ENCODE data around the gene GSAP.
"Not testable (repeated sequence)": the region's sequence is repeated elsewhere in the genome, so short reads cannot be mapped to it uniquely, and the experiment has no call there.

GSAP gene

DNA sequence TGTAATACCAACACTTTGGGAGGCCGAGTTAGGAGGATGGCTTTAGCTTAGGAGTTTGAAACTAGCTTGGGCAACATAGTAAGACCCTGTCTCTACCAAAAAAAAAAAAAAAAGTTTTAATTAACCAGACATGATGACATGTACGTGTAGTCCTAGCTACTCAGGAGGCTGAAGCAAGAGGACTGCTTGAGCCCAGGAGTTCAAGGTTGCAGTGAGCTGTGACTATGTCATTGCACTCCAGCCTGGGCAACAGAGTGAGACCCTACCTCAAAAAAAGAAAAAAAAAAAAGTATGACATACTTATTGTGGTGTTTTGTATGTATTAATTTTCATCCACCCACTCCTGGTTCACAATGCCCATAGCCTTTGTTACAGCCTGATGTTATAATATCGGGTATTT lies 69.7 kb downstream of the GSAP start:
- Histone ChIP-seq H3K36me3 (ENCODE audit: insufficient read depth, low read length) (no peaks in the 10 kb centered on the region), H3K4me1 (ENCODE audit: control insufficient read depth, insufficient read depth, low read length, unreplicated experiment) (peaks cover 14% of the 10 kb centered on the region), H3K27ac (ENCODE audit: low read depth, low read length) (no peak overlapping the region), H3K4me3 (ENCODE audit: low read depth, low read length) (no peak overlapping the region), H3K79me2 (ENCODE audit: control insufficient read depth, insufficient read depth, low read length, unreplicated experiment) (no peaks in the 10 kb centered on the region), H2AFZ (ENCODE audit: low read length, unreplicated experiment) (no peak overlapping the region), H3K27me3 (ENCODE audit: insufficient read depth, low read length) (no peaks in the 10 kb centered on the region)

DNA sequence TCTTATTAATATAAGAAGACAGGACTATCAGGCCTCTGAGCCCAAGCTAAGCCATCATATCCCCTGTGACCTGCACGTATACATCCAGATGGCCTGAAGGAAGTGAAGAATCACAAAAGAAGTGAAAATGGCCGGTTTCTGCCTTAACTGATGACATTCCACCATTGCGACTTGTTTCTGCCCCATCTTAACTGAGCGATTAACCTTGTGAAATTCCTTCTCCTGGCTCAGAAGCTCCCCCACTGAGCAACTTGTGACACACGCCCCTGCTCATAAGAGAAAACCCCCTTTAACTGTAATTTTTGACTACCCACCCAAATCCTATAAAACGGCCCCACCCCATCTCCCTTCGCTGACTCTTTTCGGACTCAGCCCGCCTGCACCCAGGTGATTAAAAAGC lies 70.7 kb downstream of the GSAP start:
- not testable (repeated sequence) for H3K27ac ChIP-seq (ENCODE audit: low read depth, low read length); H3K4me3 ChIP-seq (ENCODE audit: low read depth, low read length); H2AFZ ChIP-seq (ENCODE audit: low read length, unreplicated experiment); H3K79me2 ChIP-seq (ENCODE audit: control insufficient read depth, insufficient read depth, low read length, unreplicated experiment); H3K36me3 ChIP-seq (ENCODE audit: insufficient read depth, low read length); H3K27me3 ChIP-seq (ENCODE audit: insufficient read depth, low read length)
- H3K4me1 ChIP-seq (ENCODE audit: control insufficient read depth, insufficient read depth, low read length, unreplicated experiment), result peaks cover 14% of the 10 kb centered on the region

DNA sequence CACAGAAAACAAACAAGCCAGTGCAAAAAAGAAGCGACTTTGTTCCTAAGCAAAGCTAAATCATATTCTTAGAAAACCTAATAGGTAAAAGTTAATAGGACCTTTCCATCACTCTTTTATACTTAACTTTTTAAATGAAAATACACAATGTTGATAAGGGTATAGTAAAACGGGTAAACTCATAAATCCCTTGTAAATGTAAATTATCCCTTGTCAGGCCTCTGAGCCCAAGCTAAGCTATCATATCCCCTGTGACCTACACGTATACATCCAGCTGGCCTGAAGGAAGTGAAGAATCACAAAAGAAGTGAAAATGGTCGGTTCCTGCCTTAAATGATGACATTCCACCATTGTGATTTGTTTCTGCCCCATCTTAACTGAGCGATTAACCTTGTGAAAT lies 76.4 kb downstream of the GSAP start:
- Histone ChIP-seq H3K4me1 (ENCODE audit: control insufficient read depth, insufficient read depth, low read length, unreplicated experiment) (no peaks in the 10 kb centered on the region), H3K36me3 (ENCODE audit: insufficient read depth, low read length) (no peaks in the 10 kb centered on the region), H3K79me2 (ENCODE audit: control insufficient read depth, insufficient read depth, low read length, unreplicated experiment) (no peaks in the 10 kb centered on the region), H3K4me3 (ENCODE audit: low read depth, low read length) (no peak overlapping the region), H2AFZ (ENCODE audit: low read length, unreplicated experiment) (no peak overlapping the region), H3K27me3 (ENCODE audit: insufficient read depth, low read length) (no peaks in the 10 kb centered on the region), H3K27ac (ENCODE audit: low read depth, low read length) (no peak overlapping the region)

DNA sequence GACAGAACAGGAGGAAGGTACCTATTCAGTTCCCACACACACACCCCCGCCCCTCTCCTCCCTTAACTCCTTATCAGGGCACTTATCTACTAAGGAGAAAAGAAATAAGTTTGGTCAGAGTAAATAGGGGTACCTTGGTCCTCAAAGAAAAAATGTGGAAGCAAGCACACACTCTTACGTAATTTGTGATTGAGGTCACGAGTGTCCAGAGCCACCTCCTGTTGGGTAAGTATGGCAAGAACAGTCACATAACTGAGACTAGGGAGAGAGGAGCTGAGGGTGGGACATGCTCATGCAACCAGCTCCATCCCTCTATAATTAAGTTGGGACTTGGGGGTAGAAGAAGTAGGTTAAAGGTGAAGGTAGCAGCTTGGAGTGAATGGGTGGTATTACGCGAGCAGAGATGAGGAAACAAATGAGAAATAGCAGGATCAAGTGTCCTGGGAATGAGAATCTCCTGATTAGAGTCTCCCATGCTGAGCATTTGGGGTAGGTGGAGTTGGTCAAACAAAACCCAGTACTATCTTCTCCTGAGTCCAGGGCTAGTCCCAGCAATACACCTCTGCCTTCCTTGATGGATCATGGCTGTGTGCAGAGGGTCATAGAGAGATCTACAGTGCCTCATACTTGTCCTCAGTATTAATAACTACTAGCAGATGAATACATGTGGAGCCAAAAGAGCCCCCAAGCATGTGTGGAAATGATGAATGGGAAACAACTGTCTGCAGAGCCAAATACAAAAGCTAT lies 77.1 kb downstream of the GSAP start:
- no peak overlapping the region for H3K27ac ChIP-seq (ENCODE audit: low read depth, low read length)
- no peak overlapping the region for H3K4me3 ChIP-seq (ENCODE audit: low read depth, low read length)
- no peaks in the 10 kb centered on the region for H3K4me1 ChIP-seq (ENCODE audit: control insufficient read depth, insufficient read depth, low read length, unreplicated experiment)
- no peak overlapping the region for H2AFZ ChIP-seq (ENCODE audit: low read length, unreplicated experiment)
- no peaks in the 10 kb centered on the region for H3K36me3 ChIP-seq (ENCODE audit: insufficient read depth, low read length)
- H3K79me2 ChIP-seq (ENCODE audit: control insufficient read depth, insufficient read depth, low read length, unreplicated experiment), result no peaks in the 10 kb centered on the region
- H3K27me3 ChIP-seq (ENCODE audit: insufficient read depth, low read length), result no peaks in the 10 kb centered on the region

DNA sequence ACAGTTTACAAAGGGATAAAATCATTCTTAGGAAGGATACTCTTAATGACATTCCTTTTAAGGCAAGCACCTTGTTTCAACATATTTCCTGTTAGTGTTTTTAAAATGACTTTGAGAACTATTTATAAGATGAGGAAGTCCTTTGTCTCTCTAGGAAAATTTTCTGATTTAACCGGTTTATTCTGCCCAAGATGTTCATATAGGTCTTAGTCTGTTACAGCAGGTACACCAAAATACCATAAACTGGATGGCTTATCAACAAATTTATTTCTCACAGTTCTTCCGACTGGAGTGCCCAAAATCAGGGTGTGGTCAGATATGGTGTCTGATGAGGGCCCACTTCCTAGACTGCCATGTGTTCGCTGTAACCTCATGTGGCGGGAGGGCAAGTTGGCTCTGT lies 77.9 kb downstream of the GSAP start:
- Histone ChIP-seq H3K36me3 (ENCODE audit: insufficient read depth, low read length) (no peaks in the 10 kb centered on the region), H3K27me3 (ENCODE audit: insufficient read depth, low read length) (no peaks in the 10 kb centered on the region), H3K4me3 (ENCODE audit: low read depth, low read length) (no peak overlapping the region), H3K27ac (ENCODE audit: low read depth, low read length) (no peak overlapping the region), H3K79me2 (ENCODE audit: control insufficient read depth, insufficient read depth, low read length, unreplicated experiment) (no peaks in the 10 kb centered on the region), H3K4me1 (ENCODE audit: control insufficient read depth, insufficient read depth, low read length, unreplicated experiment) (no peaks in the 10 kb centered on the region), H2AFZ (ENCODE audit: low read length, unreplicated experiment) (no peak overlapping the region)

DNA sequence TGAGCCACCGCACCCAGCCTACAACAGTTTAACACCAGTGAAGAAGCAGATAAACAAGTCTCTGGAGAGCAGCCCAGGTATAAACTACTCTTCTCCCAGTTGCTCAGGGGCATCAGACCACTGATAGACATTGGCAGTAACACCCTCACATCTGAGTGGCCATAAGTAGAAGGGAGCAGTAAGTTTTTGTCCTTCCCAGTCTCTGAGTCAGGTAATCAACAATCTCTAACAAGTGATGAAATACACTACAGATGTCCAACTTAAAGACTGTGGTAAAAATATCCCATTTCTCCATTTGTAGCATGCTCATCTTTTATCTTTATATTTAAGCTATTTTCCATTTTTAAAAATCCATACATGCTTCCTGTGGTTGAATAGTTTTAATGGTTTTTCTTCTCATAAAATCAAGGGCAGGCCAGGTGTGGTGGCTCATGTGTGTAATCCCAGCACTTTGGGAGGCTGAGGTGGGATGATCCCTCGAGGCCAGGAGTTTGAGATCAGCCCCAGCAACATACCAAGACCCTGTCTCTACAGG lies 78.6 kb downstream of the GSAP start:
- H3K79me2 ChIP-seq (ENCODE audit: control insufficient read depth, insufficient read depth, low read length, unreplicated experiment), result no peaks in the 10 kb centered on the region
- no peak overlapping the region for H3K4me3 ChIP-seq (ENCODE audit: low read depth, low read length)
- H3K4me1 ChIP-seq (ENCODE audit: control insufficient read depth, insufficient read depth, low read length, unreplicated experiment), result no peaks in the 10 kb centered on the region
- no peaks in the 10 kb centered on the region for H3K36me3 ChIP-seq (ENCODE audit: insufficient read depth, low read length)
- no peak overlapping the region for H3K27ac ChIP-seq (ENCODE audit: low read depth, low read length)
- no peaks in the 10 kb centered on the region for H3K27me3 ChIP-seq (ENCODE audit: insufficient read depth, low read length)
- no peak overlapping the region for H2AFZ ChIP-seq (ENCODE audit: low read length, unreplicated experiment)

DNA sequence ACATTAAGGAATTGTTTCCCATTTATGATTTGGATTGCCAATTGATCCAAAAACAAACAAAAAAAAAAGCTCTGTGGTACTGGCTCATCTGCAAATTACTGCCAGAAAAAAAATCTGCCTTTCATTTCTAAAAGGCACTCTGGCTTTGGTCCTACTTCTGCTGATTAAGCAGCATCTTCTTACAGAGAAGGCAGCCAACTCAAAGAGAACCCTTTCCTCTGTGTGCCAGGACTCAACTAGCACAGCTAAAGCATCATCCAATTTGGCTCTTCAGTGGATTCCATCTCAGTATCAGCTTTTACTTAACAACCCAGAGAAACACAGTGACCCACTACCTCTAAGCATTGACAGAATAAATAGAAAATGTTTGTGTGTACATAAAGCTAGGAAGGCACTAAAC lies 80.6 kb downstream of the GSAP start:
- H3K36me3 ChIP-seq (ENCODE audit: insufficient read depth, low read length), result no peaks in the 10 kb centered on the region
- H3K27me3 ChIP-seq (ENCODE audit: insufficient read depth, low read length), result no peaks in the 10 kb centered on the region
- H3K79me2 ChIP-seq (ENCODE audit: control insufficient read depth, insufficient read depth, low read length, unreplicated experiment), result no peaks in the 10 kb centered on the region
- no peak overlapping the region for H2AFZ ChIP-seq (ENCODE audit: low read length, unreplicated experiment)
- H3K4me3 ChIP-seq (ENCODE audit: low read depth, low read length), result no peak overlapping the region
- peaks cover 11% of the 10 kb centered on the region for H3K4me1 ChIP-seq (ENCODE audit: control insufficient read depth, insufficient read depth, low read length, unreplicated experiment)
- H3K27ac ChIP-seq (ENCODE audit: low read depth, low read length), result no peak overlapping the region

DNA sequence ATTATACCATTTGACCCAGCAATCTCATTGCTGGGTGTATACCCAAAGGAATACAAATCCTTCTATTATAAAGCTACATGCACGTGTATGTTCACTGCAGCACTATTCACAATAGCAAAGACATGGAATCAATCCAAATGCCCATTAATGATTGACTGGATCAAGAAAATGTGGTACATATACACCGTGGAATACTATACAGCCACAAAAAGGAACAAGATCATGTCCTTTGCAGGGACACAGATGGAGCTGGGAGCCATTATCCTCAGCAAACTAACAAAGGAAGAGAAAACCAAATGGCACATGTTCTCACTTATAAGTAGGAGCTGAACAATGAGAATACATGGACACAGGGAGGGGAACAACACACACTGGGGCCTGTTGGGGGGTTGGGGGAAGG lies 82.1 kb downstream of the GSAP start:
- peaks cover 25% of the 10 kb centered on the region for H3K4me1 ChIP-seq (ENCODE audit: control insufficient read depth, insufficient read depth, low read length, unreplicated experiment)
- not testable (repeated sequence) for H3K79me2 ChIP-seq (ENCODE audit: control insufficient read depth, insufficient read depth, low read length, unreplicated experiment); H2AFZ ChIP-seq (ENCODE audit: low read length, unreplicated experiment); H3K36me3 ChIP-seq (ENCODE audit: insufficient read depth, low read length); H3K27me3 ChIP-seq (ENCODE audit: insufficient read depth, low read length); H3K4me3 ChIP-seq (ENCODE audit: low read depth, low read length); H3K27ac ChIP-seq (ENCODE audit: low read depth, low read length)

DNA sequence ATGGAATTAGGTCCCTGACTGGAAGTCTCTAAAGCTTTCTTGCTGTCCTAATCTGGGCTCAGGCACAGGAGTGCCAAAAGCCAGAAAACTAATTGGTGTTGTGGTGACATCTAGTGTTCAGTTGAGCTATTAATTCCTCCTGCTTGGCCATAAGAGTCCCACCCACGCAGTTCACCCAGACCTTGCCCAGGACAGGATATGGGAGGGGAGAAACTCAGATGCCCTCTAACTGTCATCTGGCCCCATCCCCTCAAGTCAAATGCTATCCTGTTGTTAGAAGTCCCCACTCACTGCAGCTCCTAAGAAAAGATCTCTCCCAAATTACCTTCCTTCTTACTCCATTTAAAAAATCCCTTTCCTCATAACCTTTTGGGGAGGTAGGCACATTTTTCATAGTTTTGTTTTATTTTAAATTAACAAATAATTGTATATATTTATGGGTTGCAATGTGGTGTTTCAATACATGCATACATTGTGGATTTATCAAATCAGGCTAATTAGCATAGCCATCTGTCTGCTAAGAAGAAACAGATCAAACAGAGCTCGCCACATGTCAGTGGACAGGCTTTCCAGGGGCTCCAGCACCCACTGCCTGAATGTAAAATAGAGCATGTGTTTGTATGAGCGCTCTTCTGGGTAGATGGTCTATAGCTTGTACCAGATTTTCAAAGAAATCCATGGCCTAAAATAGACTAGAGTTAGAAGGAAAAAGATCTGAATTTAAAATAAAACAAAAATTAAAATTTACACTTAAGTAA lies 84.0 kb downstream of the GSAP start:
- Histone ChIP-seq H3K36me3 (ENCODE audit: insufficient read depth, low read length) (no peaks in the 10 kb centered on the region), H2AFZ (ENCODE audit: low read length, unreplicated experiment) (no peak overlapping the region), H3K79me2 (ENCODE audit: control insufficient read depth, insufficient read depth, low read length, unreplicated experiment) (no peaks in the 10 kb centered on the region), H3K4me1 (ENCODE audit: control insufficient read depth, insufficient read depth, low read length, unreplicated experiment) (peaks cover 44% of the 10 kb centered on the region), H3K27ac (ENCODE audit: low read depth, low read length) (no peak overlapping the region), H3K4me3 (ENCODE audit: low read depth, low read length) (no peak overlapping the region), H3K27me3 (ENCODE audit: insufficient read depth, low read length) (no peaks in the 10 kb centered on the region)

DNA sequence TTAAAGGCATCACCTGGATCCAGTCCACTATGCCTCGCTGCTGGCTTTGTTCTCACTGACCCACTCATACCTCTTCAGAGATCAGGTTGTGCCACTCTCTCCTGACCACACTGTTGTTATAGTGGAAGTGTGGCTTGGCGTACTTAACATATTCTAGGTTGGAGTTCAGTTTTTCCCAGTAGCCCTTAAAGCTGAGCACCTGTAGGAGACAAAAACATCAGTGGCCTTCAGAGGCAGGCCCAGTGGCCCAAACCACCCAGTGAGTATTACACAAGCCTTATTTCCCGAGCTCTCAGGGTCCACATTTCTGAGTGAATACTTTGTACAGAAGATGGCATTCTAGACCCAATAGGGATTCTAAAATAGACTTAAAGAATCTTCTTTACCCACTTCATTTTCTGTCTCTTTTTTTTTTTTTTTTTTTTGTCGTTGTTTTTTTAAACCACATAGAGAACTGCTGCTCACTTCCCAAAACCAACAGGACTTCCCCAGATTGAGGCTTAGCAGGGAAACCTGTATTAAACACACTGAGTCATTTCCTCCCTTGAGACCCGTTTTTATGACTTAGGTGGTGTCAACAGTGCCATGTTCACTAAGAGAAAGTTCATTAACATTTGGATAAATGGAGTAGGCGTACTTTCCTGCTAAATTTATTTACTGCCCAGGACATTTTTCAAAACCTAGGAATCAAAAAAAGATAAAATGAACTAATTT lies 85.8 kb downstream of the GSAP start:
- Histone ChIP-seq H3K27ac (ENCODE audit: low read depth, low read length) (peak overlapping the region; percentile 15; the same call in 1 of the 2 replicates), H3K4me3 (ENCODE audit: low read depth, low read length) (no peak overlapping the region; the same call in 1 of the 2 replicates), H3K36me3 (ENCODE audit: insufficient read depth, low read length) (no peaks in the 10 kb centered on the region), H3K79me2 (ENCODE audit: control insufficient read depth, insufficient read depth, low read length, unreplicated experiment) (no peaks in the 10 kb centered on the region), H3K4me1 (ENCODE audit: control insufficient read depth, insufficient read depth, low read length, unreplicated experiment) (peaks cover 59% of the 10 kb centered on the region), H3K27me3 (ENCODE audit: insufficient read depth, low read length) (no peaks in the 10 kb centered on the region), H2AFZ (ENCODE audit: low read length, unreplicated experiment) (peak overlapping the region; percentile 24)
